Breast epithelium (tissue), 3 donors: Measurements from ENCODE around the gene COL25A1.

Experiments used
- CTCF ChIP-seq, 3 donors: fragments of 450-650 bp; IDR thresholded peaks; one replicate each; pipeline ENCODE4 v1.5.1; 2016 to 2017; ENCODE audit warnings: antibody characterized with exemption in 3 of 3, mild to moderate bottlenecking in 3 of 3, moderate library complexity in 3 of 3
- POLR2A ChIP-seq: fragments of 450-650 bp; IDR thresholded peaks from one replicate; pipeline ENCODE4 v1.6.1; 2016; ENCODE audit warnings: antibody characterized with exemption, mild to moderate bottlenecking, moderate library complexity

GRCh38 chr4:109146499-109146898 is 156.0 kb downstream of the COL25A1 start:
- TF ChIP-seq POLR2A (no peak), CTCF (IDR thresholded peaks at IDR 0.05) (no peak)
